ENCODE measurements around the gene CCN6.

DNA sequence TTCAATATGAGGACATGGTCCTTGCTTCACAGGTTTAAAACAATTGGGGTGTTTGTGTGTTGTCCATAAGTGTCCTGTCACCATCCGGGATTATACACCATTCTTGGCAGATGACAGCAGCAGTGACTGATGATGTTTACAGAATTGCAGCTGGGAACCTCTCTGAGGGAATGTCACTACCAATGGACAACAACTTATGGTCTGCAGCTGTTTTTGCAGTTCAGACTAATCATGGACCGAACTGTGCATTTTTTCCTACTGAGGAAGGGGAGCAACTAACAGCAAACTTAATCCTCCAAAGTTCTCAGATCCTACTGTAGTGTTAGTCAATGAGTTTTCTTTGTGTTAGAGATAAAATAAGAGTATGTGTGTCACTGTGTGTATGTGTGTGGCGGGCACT, 59.5 kb downstream of the CCN6 start:
- TF ChIP-seq, protein P1, sequence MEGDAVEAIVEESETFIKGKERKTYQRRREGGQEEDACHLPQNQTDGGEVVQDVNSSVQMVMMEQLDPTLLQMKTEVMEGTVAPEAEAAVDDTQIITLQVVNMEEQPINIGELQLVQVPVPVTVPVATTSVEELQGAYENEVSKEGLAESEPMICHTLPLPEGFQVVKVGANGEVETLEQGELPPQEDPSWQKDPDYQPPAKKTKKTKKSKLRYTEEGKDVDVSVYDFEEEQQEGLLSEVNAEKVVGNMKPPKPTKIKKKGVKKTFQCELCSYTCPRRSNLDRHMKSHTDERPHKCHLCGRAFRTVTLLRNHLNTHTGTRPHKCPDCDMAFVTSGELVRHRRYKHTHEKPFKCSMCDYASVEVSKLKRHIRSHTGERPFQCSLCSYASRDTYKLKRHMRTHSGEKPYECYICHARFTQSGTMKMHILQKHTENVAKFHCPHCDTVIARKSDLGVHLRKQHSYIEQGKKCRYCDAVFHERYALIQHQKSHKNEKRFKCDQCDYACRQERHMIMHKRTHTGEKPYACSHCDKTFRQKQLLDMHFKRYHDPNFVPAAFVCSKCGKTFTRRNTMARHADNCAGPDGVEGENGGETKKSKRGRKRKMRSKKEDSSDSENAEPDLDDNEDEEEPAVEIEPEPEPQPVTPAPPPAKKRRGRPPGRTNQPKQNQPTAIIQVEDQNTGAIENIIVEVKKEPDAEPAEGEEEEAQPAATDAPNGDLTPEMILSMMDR (IDR thresholded peaks at IDR 0.05): no peak
- TF ChIP-seq EZH2 (IDR thresholded peaks at IDR 0.05; ENCODE audit: borderline replicate concordance, insufficient read depth, low read depth, low read length, poor library complexity, severe bottlenecking): no peak
